Panc1 (cell line): ENCODE data around the gene STARD8.

Experiments
- CTCF ChIP-seq: fragments of 450-650 bp; IDR thresholded peaks from 2 replicates; pipeline ENCODE4 v1.5.1; 2017; ENCODE audit warnings: mild to moderate bottlenecking
- POLR2AphosphoS5 ChIP-seq: IDR thresholded peaks from 2 replicates; pipeline ENCODE4 v1.6.1; 2012; ENCODE audit warnings: mild to moderate bottlenecking, low read depth, low read length, moderate library complexity
- REST ChIP-seq, 2 experiments: IDR thresholded peaks; 2 replicates each; pipeline ENCODE4 v1.6.1; 2011 to 2012; ENCODE audit warnings: low read depth in 2 of 2, control low read depth in 1 of 2, low read length in 1 of 2, mild to moderate bottlenecking in 1 of 2, moderate library complexity in 1 of 2; ENCODE audit not compliant: insufficient read depth in 1 of 2
- SIN3A ChIP-seq: IDR thresholded peaks from 2 replicates; pipeline ENCODE4 v1.6.1; 2012; ENCODE audit warnings: low read depth, mild to moderate bottlenecking, low read length, moderate library complexity, borderline replicate concordance; ENCODE audit not compliant: insufficient read depth

GRCh38 chrX:68692651-68693050 lies 45.2 kb downstream of the STARD8 start:
- TF ChIP-seq SIN3A = no peak
- no peak for TF ChIP-seq CTCF
- no peak for TF ChIP-seq POLR2AphosphoS5
- TF ChIP-seq REST (IDR thresholded peaks at IDR 0.05; ENCODE audit: insufficient read depth in 1 of 2, low read depth in 2 of 2, low read length in 1 of 2) = no peak
